Right lobe of liver (tissue), 4 donors: ENCODE measurements around the gene EPHA8.

Experiments used
- POLR2A ChIP-seq: fragments of 450-650 bp; IDR thresholded peaks from one replicate; pipeline ENCODE4 v1.6.1; 2017; ENCODE audit warnings: antibody characterized with exemption, mild to moderate bottlenecking
- TF ChIP-seq, protein P1 (sequence below), 4 donors: fragments of 200-600 bp in 3 of 4; fragments of 450-650 bp in 1 of 4; IDR thresholded peaks; one replicate each; pipeline versions ENCODE4 v1.5.1 to v1.8.0; 2016 to 2022; ENCODE audit warnings: antibody characterized with exemption in 4 of 4, mild to moderate bottlenecking in 2 of 4
- donor health status: DM: no; HTN: no; CAD: no.
- donor health status: DM: no; HTN: no; CAD: no.
- donor health status: DM: no; HTN: yes; CAD: no.

DNA sequence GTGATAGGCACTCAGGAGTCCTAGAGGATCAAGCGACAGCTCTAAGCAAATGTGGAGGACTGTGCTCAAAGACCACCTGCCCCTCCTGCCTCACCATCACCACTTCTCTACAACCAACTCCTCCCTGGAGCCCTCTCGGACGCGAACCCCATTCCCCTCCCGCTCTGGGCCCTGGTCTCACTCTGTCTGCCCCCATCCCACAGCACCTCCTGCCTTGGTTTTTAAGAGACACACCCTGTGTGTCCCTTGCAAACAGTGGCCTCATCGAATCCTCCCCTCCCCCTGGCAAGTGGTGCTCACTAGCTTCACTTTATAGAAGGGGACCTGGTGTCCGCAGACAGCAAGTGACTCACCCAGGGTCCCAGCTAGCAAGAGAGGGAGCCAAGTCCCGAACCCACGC is 28.8 kb downstream of the EPHA8 start:
- TF ChIP-seq, protein P1, sequence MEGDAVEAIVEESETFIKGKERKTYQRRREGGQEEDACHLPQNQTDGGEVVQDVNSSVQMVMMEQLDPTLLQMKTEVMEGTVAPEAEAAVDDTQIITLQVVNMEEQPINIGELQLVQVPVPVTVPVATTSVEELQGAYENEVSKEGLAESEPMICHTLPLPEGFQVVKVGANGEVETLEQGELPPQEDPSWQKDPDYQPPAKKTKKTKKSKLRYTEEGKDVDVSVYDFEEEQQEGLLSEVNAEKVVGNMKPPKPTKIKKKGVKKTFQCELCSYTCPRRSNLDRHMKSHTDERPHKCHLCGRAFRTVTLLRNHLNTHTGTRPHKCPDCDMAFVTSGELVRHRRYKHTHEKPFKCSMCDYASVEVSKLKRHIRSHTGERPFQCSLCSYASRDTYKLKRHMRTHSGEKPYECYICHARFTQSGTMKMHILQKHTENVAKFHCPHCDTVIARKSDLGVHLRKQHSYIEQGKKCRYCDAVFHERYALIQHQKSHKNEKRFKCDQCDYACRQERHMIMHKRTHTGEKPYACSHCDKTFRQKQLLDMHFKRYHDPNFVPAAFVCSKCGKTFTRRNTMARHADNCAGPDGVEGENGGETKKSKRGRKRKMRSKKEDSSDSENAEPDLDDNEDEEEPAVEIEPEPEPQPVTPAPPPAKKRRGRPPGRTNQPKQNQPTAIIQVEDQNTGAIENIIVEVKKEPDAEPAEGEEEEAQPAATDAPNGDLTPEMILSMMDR (IDR thresholded peaks at IDR 0.05), result no peak
- no peak for TF ChIP-seq POLR2A
